Mesothelial cell of epicardium (in vitro differentiated cells): ENCODE data around the gene MPZL3. TPM values are rescaled to one million over a fixed set of nuclear protein-coding genes. Genes with fewer than 3 reads are reported as not detected.

Experiments
- DNase-seq, 2 experiments: peaks; one replicate each; pipeline ENCODE4 v3.0.0; 2021; ENCODE audit warnings: low spot score in 2 of 2; ENCODE audit not compliant: unreplicated experiment in 2 of 2
- H3K27ac Mint-ChIP-seq: 2 replicates; pipeline ENCODE4 v1.8.0; 2021; ENCODE audit warnings: mixed read lengths
- H3K27me3 Mint-ChIP-seq: 2 replicates; pipeline ENCODE4 v1.8.0; 2021; ENCODE audit warnings: low read depth, mixed read lengths
- H3K36me3 Mint-ChIP-seq: 2 replicates; pipeline ENCODE4 v1.8.0; 2021; ENCODE audit warnings: mixed read lengths
- H3K4me1 Mint-ChIP-seq: 2 replicates; pipeline ENCODE4 v1.8.0; 2021; ENCODE audit warnings: mixed read lengths
- H3K4me3 Mint-ChIP-seq: 2 replicates; pipeline ENCODE4 v1.8.0; 2021; ENCODE audit warnings: mild to moderate bottlenecking, moderate library complexity, mixed read lengths
- H3K9me3 Mint-ChIP-seq: 2 replicates; pipeline ENCODE4 v1.8.0; 2021; ENCODE audit warnings: mixed read lengths
- CTCF ChIP-seq: fragments of 200-600 bp; sonication (generic); IDR thresholded peaks from one replicate; pipeline ENCODE4 v1.5.0; 2021; ENCODE audit warnings: antibody characterized with exemption; ENCODE audit not compliant: unreplicated experiment
- total RNA-seq: library from RNA; stranded (reverse); gene quantifications from 3 replicates; pipeline ENCODE4 v1.2.1, GENCODE V29; 2021

The MPZL3 gene
- total RNA-seq, 1 donor from 2014 or later: 5.0 TPM

- peaks cover 80% of the 10 kb centered on the region for H3K27me3 Mint-ChIP-seq
Measured at GRCh38 chr11:118215765-118216164, 36.4 kb downstream of the MPZL3 start.

GRCh38 chr11:118215262-118215661 is 36.9 kb downstream of the MPZL3 start:
- no peak overlapping the region for H3K4me3 Mint-ChIP-seq
- no peak for TF ChIP-seq CTCF
- peaks cover 6% of the 10 kb centered on the region for H3K4me1 Mint-ChIP-seq
- peaks cover 81% of the 10 kb centered on the region for H3K27me3 Mint-ChIP-seq
- no peaks in the 10 kb centered on the region for H3K36me3 Mint-ChIP-seq
- peaks cover 9% of the 10 kb centered on the region for H3K9me3 Mint-ChIP-seq
- DNase-seq: no peak
- no peak overlapping the region for H3K27ac Mint-ChIP-seq

More at GRCh38 chr11:118215765-118216164, 36.4 kb downstream of the MPZL3 start:
- TF ChIP-seq CTCF: no peak
- no peak overlapping the region for H3K27ac Mint-ChIP-seq
- H3K4me1 Mint-ChIP-seq: peaks cover 6% of the 10 kb centered on the region
- peaks cover 9% of the 10 kb centered on the region for H3K9me3 Mint-ChIP-seq
- H3K4me3 Mint-ChIP-seq: no peak overlapping the region
- H3K36me3 Mint-ChIP-seq: no peaks in the 10 kb centered on the region
- no peak for DNase-seq

- H3K4me1 Mint-ChIP-seq: peaks cover 6% of the 10 kb centered on the region
- TF ChIP-seq CTCF: no peak
- H3K9me3 Mint-ChIP-seq: peaks cover 9% of the 10 kb centered on the region
- H3K4me3 Mint-ChIP-seq: no peak overlapping the region
- H3K27me3 Mint-ChIP-seq: peaks cover 77% of the 10 kb centered on the region
- DNase-seq: no peak
- no peak overlapping the region for H3K27ac Mint-ChIP-seq
- H3K36me3 Mint-ChIP-seq: no peaks in the 10 kb centered on the region
Measured at GRCh38 chr11:118214210-118214914, 37.8 kb downstream of the MPZL3 start.

GRCh38 chr11:118213781-118214180 is 38.4 kb downstream of the MPZL3 start:
- no peak for TF ChIP-seq CTCF
- H3K27me3 Mint-ChIP-seq: peaks cover 77% of the 10 kb centered on the region
- H3K9me3 Mint-ChIP-seq: peaks cover 6% of the 10 kb centered on the region
- DNase-seq: no peak
- no peaks in the 10 kb centered on the region for H3K36me3 Mint-ChIP-seq
- H3K27ac Mint-ChIP-seq: no peak overlapping the region
- H3K4me3 Mint-ChIP-seq: no peak overlapping the region
- H3K4me1 Mint-ChIP-seq: peaks cover 6% of the 10 kb centered on the region

GRCh38 chr11:118213201-118213600 is 39.0 kb downstream of the MPZL3 start:
- peaks cover 5% of the 10 kb centered on the region for H3K9me3 Mint-ChIP-seq
- no peak overlapping the region for H3K27ac Mint-ChIP-seq
- no peak for DNase-seq
- H3K4me3 Mint-ChIP-seq: no peak overlapping the region
- H3K36me3 Mint-ChIP-seq: no peaks in the 10 kb centered on the region
- H3K27me3 Mint-ChIP-seq: peaks cover 77% of the 10 kb centered on the region
- H3K4me1 Mint-ChIP-seq: peaks cover 6% of the 10 kb centered on the region
- TF ChIP-seq CTCF: no peak

- TF ChIP-seq CTCF: no peak
- peaks cover 6% of the 10 kb centered on the region for H3K4me1 Mint-ChIP-seq
- H3K27ac Mint-ChIP-seq: no peak overlapping the region
- DNase-seq: no peak
- H3K27me3 Mint-ChIP-seq: peaks cover 79% of the 10 kb centered on the region
- H3K9me3 Mint-ChIP-seq: peaks cover 5% of the 10 kb centered on the region
- H3K36me3 Mint-ChIP-seq: no peaks in the 10 kb centered on the region
- H3K4me3 Mint-ChIP-seq: no peak overlapping the region
Measured at GRCh38 chr11:118212781-118213191, 39.4 kb downstream of the MPZL3 start.
